Measurements from ENCODE around the gene SOAT2.

GRCh38 chr12:53115112-53115890 lies 12.0 kb downstream of the SOAT2 start:
- TF ChIP-seq CTCF (IDR thresholded peaks at IDR 0.05) (no peak), POLR2A (IDR thresholded peaks at IDR 0.05) (no peak)
